Activated CD4-positive, alpha-beta T cell treated with anti-CD3 and anti-CD28 coated beads, Interleukin-2, amount 10 ng/mL, durations not matched to agents 24 days and 14 days (primary cell): Measurements from ENCODE around the gene CLRN2. TPM values are rescaled to one million over a fixed set of nuclear protein-coding genes. Genes with fewer than 3 reads are reported as not detected.

ENCODE experiments used
- DNase-seq: peaks from one replicate; pipeline ENCODE4 v3.0.0; 2022
- H3K27ac Mint-ChIP-seq: one replicate; pipeline ENCODE4 v1.8.0; 2022; ENCODE audit warnings: mild to moderate bottlenecking, mixed read lengths
- H3K27me3 Mint-ChIP-seq: one replicate; pipeline ENCODE4 v1.8.0; 2022; ENCODE audit warnings: mixed read lengths
- H3K36me3 Mint-ChIP-seq: one replicate; pipeline ENCODE4 v1.8.0; 2022; ENCODE audit warnings: low read depth, mild to moderate bottlenecking, mixed read lengths
- H3K4me1 Mint-ChIP-seq: one replicate; pipeline ENCODE4 v1.8.0; 2021; ENCODE audit warnings: mixed read lengths
- H3K4me3 Mint-ChIP-seq: one replicate; pipeline ENCODE4 v1.8.0; 2022; ENCODE audit warnings: mild to moderate bottlenecking, moderate library complexity, mixed read lengths
- H3K9me3 Mint-ChIP-seq: one replicate; pipeline ENCODE4 v1.8.0; 2021; ENCODE audit warnings: mixed read lengths
- intact Hi-C: fragments of 100-400 bp; cut with micrococcal nuclease; formaldehyde crosslinking; loops from one replicate; pipeline ENCODE4 v1.15.1; 2023
- total RNA-seq: library from RNA; stranded (reverse); gene quantifications from 2 replicates; pipeline ENCODE4 v1.2.3, GENCODE V29; 2022

Gene CLRN2
- total RNA-seq, 1 donor from 2014 or later: not detected

DNA sequence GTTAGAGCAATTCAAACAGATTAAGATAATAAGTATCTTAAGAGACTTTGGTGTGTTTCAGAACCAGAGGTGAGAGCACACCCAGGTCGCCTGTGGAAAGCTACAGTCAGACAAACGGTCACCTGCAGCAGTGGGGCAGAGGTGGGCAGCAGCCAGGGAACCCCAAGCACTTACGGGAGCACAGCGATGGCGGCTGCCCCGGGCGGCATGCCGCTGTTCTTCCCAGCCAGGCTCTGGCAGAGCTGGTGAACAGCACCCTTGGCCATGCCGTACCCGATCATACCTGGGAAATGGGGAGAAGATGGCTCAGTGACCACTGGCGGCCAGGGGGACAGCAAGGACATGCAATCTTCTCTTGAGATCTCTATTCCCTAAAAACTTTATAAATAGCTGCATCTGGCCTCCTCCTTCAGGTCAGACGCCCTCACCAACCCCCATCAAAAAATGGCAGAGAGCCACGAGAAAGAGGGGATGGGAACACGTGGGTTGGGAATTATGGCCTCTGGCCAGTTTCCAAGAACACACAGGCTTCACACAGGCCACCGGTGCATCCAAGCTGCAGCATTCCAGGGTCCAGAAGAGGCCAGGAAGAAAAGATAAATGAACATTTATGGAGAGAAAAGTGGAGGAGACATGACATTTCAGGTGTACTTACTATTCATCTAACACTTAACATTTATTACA is 22.8 kb upstream of the CLRN2 start:
- intact Hi-C loops: no loop called here
- H3K4me3 Mint-ChIP-seq: no peak overlapping the region
- DNase-seq: no peak
- no peaks in the 10 kb centered on the region for H3K9me3 Mint-ChIP-seq
- peaks cover 6% of the 10 kb centered on the region for H3K4me1 Mint-ChIP-seq
- H3K36me3 Mint-ChIP-seq: peaks cover 18% of the 10 kb centered on the region
- H3K27me3 Mint-ChIP-seq: no peaks in the 10 kb centered on the region
- H3K27ac Mint-ChIP-seq: peak overlapping the region; percentile 48

GRCh38 chr4:17492876-17493275 is 22.1 kb upstream of the CLRN2 start:
- Mint-ChIP-seq H3K27me3 (no peaks in the 10 kb centered on the region), H3K27ac (no peak overlapping the region), H3K4me3 (no peak overlapping the region), H3K36me3 (peaks cover 18% of the 10 kb centered on the region), H3K9me3 (no peaks in the 10 kb centered on the region), H3K4me1 (peaks cover 6% of the 10 kb centered on the region)
- no peak for DNase-seq
- intact Hi-C loops: no loop called here

GRCh38 chr4:17493619-17494018 is 21.3 kb upstream of the CLRN2 start:
- no peak overlapping the region for H3K4me3 Mint-ChIP-seq
- no peaks in the 10 kb centered on the region for H3K9me3 Mint-ChIP-seq
- H3K36me3 Mint-ChIP-seq: peaks cover 18% of the 10 kb centered on the region
- H3K4me1 Mint-ChIP-seq: peaks cover 6% of the 10 kb centered on the region
- intact Hi-C loops: no loop called here
- no peaks in the 10 kb centered on the region for H3K27me3 Mint-ChIP-seq
- H3K27ac Mint-ChIP-seq: no peak overlapping the region
- DNase-seq: no peak

DNA sequence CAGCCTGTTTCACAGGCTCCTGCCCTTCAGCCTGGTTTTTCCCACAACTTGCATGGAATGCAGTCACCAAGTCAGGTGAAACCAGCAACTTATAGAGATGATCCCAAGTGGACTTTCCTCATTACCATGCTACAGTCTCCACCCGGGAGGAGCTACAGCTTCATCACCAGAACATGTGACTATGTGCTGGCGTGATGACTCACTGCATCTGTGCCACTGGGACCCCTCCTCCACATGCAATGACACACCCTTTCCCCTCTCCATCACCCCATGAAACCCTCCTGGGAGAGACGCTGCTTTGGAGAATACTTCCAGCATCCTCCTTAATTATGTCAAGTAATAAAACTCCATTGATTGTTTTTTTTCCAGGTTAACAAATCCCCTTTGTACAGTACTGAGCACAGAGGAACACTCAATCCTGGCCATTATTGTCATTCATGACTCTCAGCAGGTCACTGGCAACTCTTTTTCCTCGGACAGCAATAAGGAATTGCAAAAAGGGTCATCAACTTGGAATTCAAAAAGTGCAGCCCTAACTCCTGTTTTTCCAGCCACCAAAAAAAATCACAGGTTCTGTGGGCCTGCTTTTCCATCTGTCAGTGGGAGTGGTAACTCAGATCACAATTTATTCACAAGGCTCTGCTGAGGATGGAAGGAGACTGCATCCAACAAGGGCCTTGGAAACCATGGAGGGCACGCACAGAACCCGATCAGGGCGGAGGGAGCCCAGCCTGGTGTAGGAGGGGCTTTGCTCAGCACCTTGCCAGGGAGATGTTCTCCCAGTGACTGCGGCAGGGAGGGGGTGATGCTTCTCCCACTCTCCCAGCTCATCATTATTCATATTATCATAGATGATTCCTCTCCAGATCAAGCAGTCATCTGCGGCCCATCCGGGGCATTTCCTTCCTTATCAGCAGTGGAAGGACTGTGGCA is 20.4 kb upstream of the CLRN2 start:
- peaks cover 16% of the 10 kb centered on the region for H3K36me3 Mint-ChIP-seq
- no peak overlapping the region for H3K27ac Mint-ChIP-seq
- no peak for DNase-seq
- no peaks in the 10 kb centered on the region for H3K27me3 Mint-ChIP-seq
- H3K9me3 Mint-ChIP-seq: no peaks in the 10 kb centered on the region
- intact Hi-C loops: no loop called here
- H3K4me3 Mint-ChIP-seq: no peak overlapping the region
- H3K4me1 Mint-ChIP-seq: peaks cover 6% of the 10 kb centered on the region

DNA sequence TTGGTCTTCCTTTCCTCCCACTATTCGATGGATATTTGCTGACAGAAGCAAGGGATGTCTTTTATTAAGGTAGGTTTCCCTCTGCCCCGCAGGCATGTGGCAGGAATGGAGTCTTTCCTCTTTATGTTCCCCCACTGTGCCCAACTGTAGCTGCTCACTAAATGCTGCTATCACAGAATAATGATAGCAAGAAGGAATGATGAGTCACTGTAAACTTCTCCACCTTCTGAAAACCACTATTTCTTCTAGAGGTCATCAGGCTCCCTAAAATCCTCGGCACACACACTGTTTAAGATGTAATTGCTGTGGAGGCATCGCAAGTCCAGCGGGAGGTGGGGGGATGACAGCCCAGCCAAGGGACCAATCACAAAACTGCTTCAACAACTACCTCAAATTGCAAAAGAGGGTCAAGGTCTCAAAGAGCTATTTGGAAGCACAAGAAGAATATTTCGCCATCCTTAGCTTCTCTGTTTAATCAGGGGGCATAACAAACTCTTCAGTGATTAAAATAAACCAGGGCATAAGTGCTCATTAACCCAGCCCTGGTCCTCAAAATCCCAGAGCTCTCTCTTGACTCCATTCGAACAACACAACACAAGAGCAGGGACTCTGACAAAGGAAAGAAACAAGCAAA is 17.0 kb upstream of the CLRN2 start:
- Mint-ChIP-seq H3K27me3 (no peaks in the 10 kb centered on the region), H3K27ac (no peak overlapping the region), H3K36me3 (peaks cover 31% of the 10 kb centered on the region), H3K9me3 (no peaks in the 10 kb centered on the region), H3K4me1 (peaks cover 16% of the 10 kb centered on the region), H3K4me3 (no peak overlapping the region)
- intact Hi-C loops: no loop called here
- DNase-seq: no peak

DNA sequence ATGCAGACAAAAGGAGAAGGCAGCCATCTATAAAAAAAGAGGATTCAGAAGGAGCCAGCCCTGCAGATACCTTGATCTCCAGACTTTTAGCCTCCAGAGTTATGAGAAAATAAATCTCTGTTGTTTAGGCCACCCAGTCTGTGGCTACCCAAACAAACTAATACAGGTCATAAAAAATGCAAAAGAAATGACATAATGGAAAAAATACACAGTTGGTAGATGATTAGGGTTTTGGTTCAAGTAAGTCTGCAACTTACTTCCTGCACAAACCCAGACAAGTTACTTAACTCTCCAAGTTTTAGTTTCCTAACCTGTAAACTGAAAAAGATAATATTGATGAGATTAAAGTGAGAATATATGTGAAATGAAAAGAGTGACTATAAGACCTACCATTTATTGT is 14.4 kb upstream of the CLRN2 start:
- no peaks in the 10 kb centered on the region for H3K9me3 Mint-ChIP-seq
- H3K27me3 Mint-ChIP-seq: no peaks in the 10 kb centered on the region
- peaks cover 10% of the 10 kb centered on the region for H3K4me1 Mint-ChIP-seq
- no peak overlapping the region for H3K27ac Mint-ChIP-seq
- intact Hi-C loops: no loop called here
- no peak overlapping the region for H3K4me3 Mint-ChIP-seq
- DNase-seq: no peak
- H3K36me3 Mint-ChIP-seq: peaks cover 45% of the 10 kb centered on the region

DNA sequence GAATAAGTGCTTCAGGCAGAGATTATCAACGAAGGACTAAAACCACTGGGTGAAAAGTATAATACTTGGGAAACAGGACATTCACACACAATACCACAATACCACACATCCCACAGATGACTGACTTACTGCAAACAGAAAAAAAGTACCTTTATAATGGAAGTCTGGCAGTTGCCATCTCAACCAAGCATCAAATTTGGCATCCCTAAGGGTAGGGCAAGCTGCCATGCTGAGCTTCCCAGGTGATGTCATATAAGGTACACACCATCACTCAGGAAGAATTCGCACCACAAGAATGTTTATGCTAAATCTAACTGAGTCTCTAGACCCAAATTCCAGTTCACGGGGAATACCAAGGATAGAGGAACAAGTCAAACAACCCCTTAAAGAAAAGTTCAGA is 12.2 kb upstream of the CLRN2 start:
- no peak overlapping the region for H3K27ac Mint-ChIP-seq
- no peak for DNase-seq
- H3K4me3 Mint-ChIP-seq: no peak overlapping the region
- intact Hi-C loops: no loop called here
- H3K4me1 Mint-ChIP-seq: peaks cover 10% of the 10 kb centered on the region
- H3K36me3 Mint-ChIP-seq: peaks cover 53% of the 10 kb centered on the region
- H3K27me3 Mint-ChIP-seq: no peaks in the 10 kb centered on the region
- H3K9me3 Mint-ChIP-seq: no peaks in the 10 kb centered on the region

- Mint-ChIP-seq H3K4me3 (no peak overlapping the region), H3K27ac (no peak overlapping the region), H3K27me3 (no peaks in the 10 kb centered on the region), H3K4me1 (peaks cover 10% of the 10 kb centered on the region), H3K9me3 (no peaks in the 10 kb centered on the region), H3K36me3 (peaks cover 53% of the 10 kb centered on the region)
- no peak for DNase-seq
- intact Hi-C loops: no loop called here
Observed at GRCh38 chr4:17504081-17504480, 10.9 kb upstream of the CLRN2 start.

- peaks cover 18% of the 10 kb centered on the region for H3K4me1 Mint-ChIP-seq
- no peak for DNase-seq
- peak overlapping the region; percentile 96 for H3K4me3 Mint-ChIP-seq
- no peak overlapping the region for H3K27ac Mint-ChIP-seq
- peaks cover 20% of the 10 kb centered on the region for H3K36me3 Mint-ChIP-seq
- intact Hi-C loops: loop anchor here (5.0 kb wide), 2 partner anchors 102 to 1283 kb away; partner anchors contain the start of genes MED28 and TAPT1
- H3K9me3 Mint-ChIP-seq: no peaks in the 10 kb centered on the region
- peaks cover 3% of the 10 kb centered on the region for H3K27me3 Mint-ChIP-seq
Observed at GRCh38 chr4:17510582-17510981, 4.4 kb upstream of the CLRN2 start.

- Mint-ChIP-seq H3K27ac (peak overlapping the region; percentile 91), H3K4me3 (peak overlapping the region; percentile 96), H3K4me1 (peaks cover 18% of the 10 kb centered on the region), H3K36me3 (peaks cover 18% of the 10 kb centered on the region), H3K9me3 (no peaks in the 10 kb centered on the region), H3K27me3 (peaks cover 4% of the 10 kb centered on the region)
- peak; percentile 59 for DNase-seq
- intact Hi-C loops: loop anchor here (5.0 kb wide), 2 partner anchors 101 to 1284 kb away; partner anchors contain the start of genes MED28 and TAPT1
Observed at GRCh38 chr4:17511051-17511450, 3.9 kb upstream of the CLRN2 start.

- intact Hi-C loops: loop anchor here (5.0 kb wide), 2 partner anchors 101 to 1284 kb away; partner anchors contain the start of genes MED28 and TAPT1
Observed at GRCh38 chr4:17511509-17511949, 3.4 kb upstream of the CLRN2 start.

GRCh38 chr4:17511950-17512795 is 2.8 kb upstream of the CLRN2 start, which contains the start of gene QDPR:
QDPR (minus strand) TSS chr4:17512090; CDS start chr4:17512054, 36 bp downstream.
- peak; percentile 92 for DNase-seq
- Mint-ChIP-seq H3K9me3 (no peaks in the 10 kb centered on the region), H3K4me1 (peaks cover 18% of the 10 kb centered on the region), H3K36me3 (peaks cover 14% of the 10 kb centered on the region), H3K4me3 (peak within 1 kb of the TSS; percentile 96), H3K27me3 (peaks cover 11% of the 10 kb centered on the region), H3K27ac (peak within 1 kb of the TSS; percentile 91)
- intact Hi-C loops: loop anchor here (1.0 to 5.0 kb wide), 3 partner anchors 66 to 1285 kb away; partner anchors contain the start of genes MED28 and TAPT1

More at GRCh38 chr4:17511509-17511949, 3.4 kb upstream of the CLRN2 start:
- peak; percentile 84 for DNase-seq
- peaks cover 17% of the 10 kb centered on the region for H3K36me3 Mint-ChIP-seq
- H3K9me3 Mint-ChIP-seq: no peaks in the 10 kb centered on the region
- peak overlapping the region; percentile 91 for H3K27ac Mint-ChIP-seq
- peaks cover 18% of the 10 kb centered on the region for H3K4me1 Mint-ChIP-seq
- peak overlapping the region; percentile 96 for H3K4me3 Mint-ChIP-seq
- peaks cover 5% of the 10 kb centered on the region for H3K27me3 Mint-ChIP-seq
